GM23338 (cell line): ENCODE data around the gene AKT1S1. TPM values are rescaled to one million over a fixed set of nuclear protein-coding genes. Genes with fewer than 3 reads are reported as not detected.

Source experiments
- ATAC-seq: fragments of 200-7000 bp; cut with Tn5 transposase; 3 replicates; pipeline ENCODE4 v1.9.1; 2020
- DNase-seq: peaks from one replicate; pipeline ENCODE4 v3.0.0-alpha.2; 2015; ENCODE audit warnings: low spot score
- H2AFZ ChIP-seq: fragments of 200-600 bp; sonication (generic); 2 replicates; pipeline ENCODE4 v1.8.0; 2016; ENCODE audit warnings: antibody characterized with exemption, mild to moderate bottlenecking, moderate library complexity
- H3F3A ChIP-seq: fragments of 200-600 bp; sonication (generic); replicated peaks from 2 replicates; pipeline ENCODE4 v1.8.0; 2017; ENCODE audit warnings: antibody characterized with exemption, mixed run types, low read depth
- H3K27ac ChIP-seq: fragments of 200-600 bp; sonication (generic); 2 replicates; pipeline ENCODE4 v1.6.1; 2016; ENCODE audit warnings: low read depth
- H3K27me3 ChIP-seq: fragments of 200-600 bp; sonication (generic); 2 replicates; pipeline ENCODE4 v1.8.0; 2016; ENCODE audit warnings: mild to moderate bottlenecking, mixed run types, moderate library complexity; ENCODE audit not compliant: insufficient read depth
- H3K36me3 ChIP-seq: fragments of 200-600 bp; sonication (generic); 2 replicates; pipeline ENCODE4 v1.8.0; 2016; ENCODE audit warnings: mild to moderate bottlenecking; ENCODE audit not compliant: insufficient read depth
- H3K4me1 ChIP-seq: fragments of 200-600 bp; sonication (generic); 2 replicates; pipeline ENCODE4 v1.8.0; 2016; ENCODE audit warnings: mild to moderate bottlenecking, moderate library complexity; ENCODE audit not compliant: insufficient read depth
- H3K4me2 ChIP-seq: fragments of 200-600 bp; sonication (generic); 2 replicates; pipeline ENCODE4 v1.7.1; 2017; ENCODE audit warnings: mixed run types
- H3K4me3 ChIP-seq: fragments of 200-600 bp; sonication (generic); 2 replicates; pipeline ENCODE4 v1.6.1; 2016; ENCODE audit warnings: mixed run types
- H3K79me2 ChIP-seq: fragments of 200-600 bp; sonication (generic); replicated peaks from 2 replicates; pipeline ENCODE4 v1.8.0; 2017; ENCODE audit warnings: mild to moderate bottlenecking; ENCODE audit not compliant: insufficient read depth
- H3K9me2 ChIP-seq: fragments of 200-600 bp; sonication (generic); 2 replicates; pipeline ENCODE4 v1.8.0; 2017; ENCODE audit not compliant: insufficient read depth
- H4K20me1 ChIP-seq: fragments of 200-600 bp; sonication (generic); replicated peaks from 2 replicates; pipeline ENCODE4 v1.8.0; 2017; ENCODE audit warnings: mild to moderate bottlenecking; ENCODE audit not compliant: insufficient read depth
- H3K27ac Mint-ChIP-seq: 2 replicates; pipeline ENCODE4 v1.8.0; 2020; ENCODE audit warnings: inconsistent platforms, mild to moderate bottlenecking, moderate library complexity, mixed read lengths
- H3K27me3 Mint-ChIP-seq: 3 replicates; pipeline ENCODE4 v1.8.0; 2022; ENCODE audit warnings: low read depth, mild to moderate bottlenecking, moderate library complexity, mixed read lengths, inconsistent platforms; ENCODE audit not compliant: insufficient read depth, poor library complexity
- H3K36me3 Mint-ChIP-seq: 3 replicates; pipeline ENCODE4 v1.8.0; 2021; ENCODE audit warnings: low read depth, mild to moderate bottlenecking, inconsistent platforms, moderate library complexity, mixed read lengths
- H3K4me1 Mint-ChIP-seq: 3 replicates; pipeline ENCODE4 v1.8.0; 2020; ENCODE audit warnings: mild to moderate bottlenecking, inconsistent platforms, mixed read lengths
- H3K4me3 Mint-ChIP-seq: 3 replicates; pipeline ENCODE4 v1.8.0; 2021; ENCODE audit warnings: moderate library complexity, mild to moderate bottlenecking, inconsistent platforms, mixed read lengths
- H3K9me3 Mint-ChIP-seq: 3 replicates; pipeline ENCODE4 v1.8.0; 2020; ENCODE audit warnings: moderate library complexity, mild to moderate bottlenecking, inconsistent platforms, mixed read lengths
- CREB1 ChIP-seq: fragments of 250-450 bp; sonication (Bioruptor Pico); IDR thresholded peaks from 2 replicates; pipeline ENCODE4 v1.5.0; 2020; ENCODE audit warnings: low read depth, mild to moderate bottlenecking, moderate library complexity
- EZH2 ChIP-seq: fragments of 200-600 bp; sonication (generic); IDR thresholded peaks from one replicate; pipeline ENCODE4 v1.8.0; 2017; ENCODE audit warnings: antibody characterized with exemption, mild to moderate bottlenecking, low read depth; ENCODE audit not compliant: unreplicated experiment
- EZH2phosphoT487 ChIP-seq: fragments of 200-600 bp; sonication (generic); IDR thresholded peaks from one replicate; pipeline ENCODE4 v1.8.1; 2018; ENCODE audit warnings: antibody characterized with exemption; ENCODE audit not compliant: unreplicated experiment
- JUNB ChIP-seq: IDR thresholded peaks from one replicate; pipeline ENCODE4 v1.6.1; 2016; ENCODE audit warnings: antibody characterized with exemption; ENCODE audit not compliant: unreplicated experiment
- POLR2AphosphoS5 ChIP-seq: IDR thresholded peaks from 2 replicates; pipeline ENCODE4 v1.6.1; 2016; ENCODE audit warnings: antibody characterized with exemption, low read depth
- STAT1 ChIP-seq: IDR thresholded peaks from one replicate; pipeline ENCODE4 v1.6.1; 2016; ENCODE audit warnings: antibody characterized with exemption; ENCODE audit not compliant: unreplicated experiment
- ZNF114 ChIP-seq: fragments of 250-450 bp; sonication (Bioruptor Pico); IDR thresholded peaks from 2 replicates; pipeline ENCODE4 v1.5.0; 2020; ENCODE audit warnings: mild to moderate bottlenecking, moderate library complexity
- ZNF331 ChIP-seq: fragments of 250-450 bp; sonication (Bioruptor Pico); IDR thresholded peaks from 2 replicates; pipeline ENCODE4 v1.5.0; 2020; ENCODE audit warnings: low read depth, mild to moderate bottlenecking, moderate library complexity
- polyA plus RNA-seq: library from polyadenylated mRNA; unstranded; fragments of >200 nt; fragmentation: Nextera tagmentation; extraction: Ambion mirVana; gene quantifications from 2 replicates; pipeline ENCODE4 v1.2.1, GENCODE V29; 2016
- total RNA-seq: library from RNA; depleted of rRNA; stranded (reverse); fragments of >200 nt; shearing (Covaris generic); gene quantifications from 2 replicates; pipeline ENCODE4 v1.2.3, GENCODE V29; 2014
- TF ChIP-seq, protein P1 (sequence below): fragments of 250-450 bp; sonication (Bioruptor Pico); IDR thresholded peaks from 2 replicates; pipeline ENCODE4 v1.5.0; 2020; ENCODE audit warnings: mild to moderate bottlenecking, moderate library complexity
- TF ChIP-seq, protein P2 (sequence below): IDR thresholded peaks from 2 replicates; pipeline ENCODE4 v1.6.1; 2016; ENCODE audit warnings: antibody characterized with exemption
- TF ChIP-seq, protein P3 (sequence below): IDR thresholded peaks from one replicate; pipeline ENCODE4 v1.6.1; 2018; ENCODE audit warnings: antibody characterized with exemption; ENCODE audit not compliant: unreplicated experiment
- TF ChIP-seq, protein P4 (sequence below), 2 experiments: fragments of 200-600 bp in 1 of 2; sonication (generic) in 1 of 2; conservative IDR thresholded peaks; 2 replicates each; pipeline versions ENCODE4 v1.5.1 to v1.6.1; 2016 to 2017; ENCODE audit warnings: antibody characterized with exemption in 2 of 2, low read depth in 2 of 2, mild to moderate bottlenecking in 2 of 2, moderate library complexity in 1 of 2

Gene AKT1S1
- total and polyA plus RNA-seq, 2 experiments from 2014 or later = 21.5 to 28.6 TPM

DNA sequence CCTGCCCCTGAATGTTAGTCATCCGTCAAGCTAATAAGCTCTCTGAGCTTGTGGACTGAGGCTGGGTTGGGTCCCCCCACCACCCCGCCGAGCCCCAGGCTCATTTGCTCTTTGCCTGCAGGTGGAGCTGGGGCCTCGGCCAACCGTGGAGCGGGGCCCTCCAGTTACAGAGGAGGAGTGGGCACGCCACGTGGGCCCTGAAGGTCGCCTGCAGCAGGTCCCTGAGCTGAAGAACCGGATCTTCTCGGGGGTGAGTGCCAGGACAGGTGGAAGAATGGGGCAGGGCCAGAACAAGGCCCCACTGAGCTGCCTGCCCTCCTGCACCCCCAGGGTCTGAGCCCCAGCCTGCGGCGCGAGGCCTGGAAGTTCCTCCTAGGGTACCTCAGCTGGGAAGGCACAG is 5.5 kb upstream of the AKT1S1 start:
- Mint-ChIP-seq H3K27me3 (peaks cover 10% of the 10 kb centered on the region), H3K4me1 (peaks cover 17% of the 10 kb centered on the region; the same call in 2 of the 3 replicates), H3K9me3 (peaks cover 3% of the 10 kb centered on the region; the same call in 1 of the 3 replicates), H3K27ac (no peak overlapping the region), H3K4me3 (no peak overlapping the region), H3K36me3 (peaks cover 72% of the 10 kb centered on the region)
- Histone ChIP-seq H3K27ac (no peak overlapping the region), H3F3A (peaks cover 25% of the 10 kb centered on the region; the same call in 1 of the 2 replicates), H3K9me2 (no peaks in the 10 kb centered on the region), H4K20me1 (peaks cover 8% of the 10 kb centered on the region), H3K4me3 (no peak overlapping the region), H3K4me1 (peaks cover 9% of the 10 kb centered on the region; the same call in 1 of the 2 replicates), H3K36me3 (peaks cover 39% of the 10 kb centered on the region), H2AFZ (no peak overlapping the region), H3K79me2 (peaks cover 19% of the 10 kb centered on the region), H3K27me3 (no peaks in the 10 kb centered on the region), H3K4me2 (no peak overlapping the region)
- TF ChIP-seq, protein P1, sequence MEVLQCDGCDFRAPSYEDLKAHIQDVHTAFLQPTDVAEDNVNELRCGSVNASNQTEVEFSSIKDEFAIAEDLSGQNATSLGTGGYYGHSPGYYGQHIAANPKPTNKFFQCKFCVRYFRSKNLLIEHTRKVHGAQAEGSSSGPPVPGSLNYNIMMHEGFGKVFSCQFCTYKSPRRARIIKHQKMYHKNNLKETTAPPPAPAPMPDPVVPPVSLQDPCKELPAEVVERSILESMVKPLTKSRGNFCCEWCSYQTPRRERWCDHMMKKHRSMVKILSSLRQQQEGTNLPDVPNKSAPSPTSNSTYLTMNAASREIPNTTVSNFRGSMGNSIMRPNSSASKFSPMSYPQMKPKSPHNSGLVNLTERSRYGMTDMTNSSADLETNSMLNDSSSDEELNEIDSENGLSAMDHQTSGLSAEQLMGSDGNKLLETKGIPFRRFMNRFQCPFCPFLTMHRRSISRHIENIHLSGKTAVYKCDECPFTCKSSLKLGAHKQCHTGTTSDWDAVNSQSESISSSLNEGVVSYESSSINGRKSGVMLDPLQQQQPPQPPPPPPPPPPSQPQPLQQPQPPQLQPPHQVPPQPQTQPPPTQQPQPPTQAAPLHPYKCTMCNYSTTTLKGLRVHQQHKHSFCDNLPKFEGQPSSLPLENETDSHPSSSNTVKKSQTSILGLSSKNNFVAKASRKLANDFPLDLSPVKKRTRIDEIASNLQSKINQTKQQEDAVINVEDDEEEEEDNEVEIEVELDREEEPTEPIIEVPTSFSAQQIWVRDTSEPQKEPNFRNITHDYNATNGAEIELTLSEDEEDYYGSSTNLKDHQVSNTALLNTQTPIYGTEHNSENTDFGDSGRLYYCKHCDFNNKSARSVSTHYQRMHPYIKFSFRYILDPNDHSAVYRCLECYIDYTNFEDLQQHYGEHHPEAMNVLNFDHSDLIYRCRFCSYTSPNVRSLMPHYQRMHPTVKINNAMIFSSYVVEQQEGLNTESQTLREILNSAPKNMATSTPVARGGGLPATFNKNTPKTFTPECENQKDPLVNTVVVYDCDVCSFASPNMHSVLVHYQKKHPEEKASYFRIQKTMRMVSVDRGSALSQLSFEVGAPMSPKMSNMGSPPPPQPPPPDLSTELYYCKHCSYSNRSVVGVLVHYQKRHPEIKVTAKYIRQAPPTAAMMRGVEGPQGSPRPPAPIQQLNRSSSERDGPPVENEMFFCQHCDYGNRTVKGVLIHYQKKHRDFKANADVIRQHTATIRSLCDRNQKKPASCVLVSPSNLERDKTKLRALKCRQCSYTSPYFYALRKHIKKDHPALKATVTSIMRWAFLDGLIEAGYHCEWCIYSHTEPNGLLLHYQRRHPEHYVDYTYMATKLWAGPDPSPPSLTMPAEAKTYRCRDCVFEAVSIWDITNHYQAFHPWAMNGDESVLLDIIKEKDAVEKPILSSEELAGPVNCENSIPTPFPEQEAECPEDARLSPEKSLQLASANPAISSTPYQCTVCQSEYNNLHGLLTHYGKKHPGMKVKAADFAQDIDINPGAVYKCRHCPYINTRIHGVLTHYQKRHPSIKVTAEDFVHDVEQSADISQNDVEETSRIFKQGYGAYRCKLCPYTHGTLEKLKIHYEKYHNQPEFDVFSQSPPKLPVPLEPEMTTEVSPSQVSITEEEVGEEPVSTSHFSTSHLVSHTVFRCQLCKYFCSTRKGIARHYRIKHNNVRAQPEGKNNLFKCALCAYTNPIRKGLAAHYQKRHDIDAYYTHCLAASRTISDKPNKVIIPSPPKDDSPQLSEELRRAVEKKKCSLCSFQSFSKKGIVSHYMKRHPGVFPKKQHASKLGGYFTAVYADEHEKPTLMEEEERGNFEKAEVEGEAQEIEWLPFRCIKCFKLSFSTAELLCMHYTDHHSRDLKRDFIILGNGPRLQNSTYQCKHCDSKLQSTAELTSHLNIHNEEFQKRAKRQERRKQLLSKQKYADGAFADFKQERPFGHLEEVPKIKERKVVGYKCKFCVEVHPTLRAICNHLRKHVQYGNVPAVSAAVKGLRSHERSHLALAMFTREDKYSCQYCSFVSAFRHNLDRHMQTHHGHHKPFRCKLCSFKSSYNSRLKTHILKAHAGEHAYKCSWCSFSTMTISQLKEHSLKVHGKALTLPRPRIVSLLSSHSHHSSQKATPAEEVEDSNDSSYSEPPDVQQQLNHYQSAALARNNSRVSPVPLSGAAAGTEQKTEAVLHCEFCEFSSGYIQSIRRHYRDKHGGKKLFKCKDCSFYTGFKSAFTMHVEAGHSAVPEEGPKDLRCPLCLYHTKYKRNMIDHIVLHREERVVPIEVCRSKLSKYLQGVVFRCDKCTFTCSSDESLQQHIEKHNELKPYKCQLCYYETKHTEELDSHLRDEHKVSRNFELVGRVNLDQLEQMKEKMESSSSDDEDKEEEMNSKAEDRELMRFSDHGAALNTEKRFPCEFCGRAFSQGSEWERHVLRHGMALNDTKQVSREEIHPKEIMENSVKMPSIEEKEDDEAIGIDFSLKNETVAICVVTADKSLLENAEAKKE = no peak
- TF ChIP-seq, protein P2, sequence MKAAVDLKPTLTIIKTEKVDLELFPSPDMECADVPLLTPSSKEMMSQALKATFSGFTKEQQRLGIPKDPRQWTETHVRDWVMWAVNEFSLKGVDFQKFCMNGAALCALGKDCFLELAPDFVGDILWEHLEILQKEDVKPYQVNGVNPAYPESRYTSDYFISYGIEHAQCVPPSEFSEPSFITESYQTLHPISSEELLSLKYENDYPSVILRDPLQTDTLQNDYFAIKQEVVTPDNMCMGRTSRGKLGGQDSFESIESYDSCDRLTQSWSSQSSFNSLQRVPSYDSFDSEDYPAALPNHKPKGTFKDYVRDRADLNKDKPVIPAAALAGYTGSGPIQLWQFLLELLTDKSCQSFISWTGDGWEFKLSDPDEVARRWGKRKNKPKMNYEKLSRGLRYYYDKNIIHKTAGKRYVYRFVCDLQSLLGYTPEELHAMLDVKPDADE = no peak
- TF ChIP-seq EZH2 (no peak), ZNF331 (no peak), POLR2AphosphoS5 (no peak), JUNB (no peak), ZNF114 (CRISPR knock-in tag) (no peak), STAT1 (no peak), CREB1 (CRISPR knock-in tag) (no peak), EZH2phosphoT487 (no peak)
- TF ChIP-seq, protein P3, sequence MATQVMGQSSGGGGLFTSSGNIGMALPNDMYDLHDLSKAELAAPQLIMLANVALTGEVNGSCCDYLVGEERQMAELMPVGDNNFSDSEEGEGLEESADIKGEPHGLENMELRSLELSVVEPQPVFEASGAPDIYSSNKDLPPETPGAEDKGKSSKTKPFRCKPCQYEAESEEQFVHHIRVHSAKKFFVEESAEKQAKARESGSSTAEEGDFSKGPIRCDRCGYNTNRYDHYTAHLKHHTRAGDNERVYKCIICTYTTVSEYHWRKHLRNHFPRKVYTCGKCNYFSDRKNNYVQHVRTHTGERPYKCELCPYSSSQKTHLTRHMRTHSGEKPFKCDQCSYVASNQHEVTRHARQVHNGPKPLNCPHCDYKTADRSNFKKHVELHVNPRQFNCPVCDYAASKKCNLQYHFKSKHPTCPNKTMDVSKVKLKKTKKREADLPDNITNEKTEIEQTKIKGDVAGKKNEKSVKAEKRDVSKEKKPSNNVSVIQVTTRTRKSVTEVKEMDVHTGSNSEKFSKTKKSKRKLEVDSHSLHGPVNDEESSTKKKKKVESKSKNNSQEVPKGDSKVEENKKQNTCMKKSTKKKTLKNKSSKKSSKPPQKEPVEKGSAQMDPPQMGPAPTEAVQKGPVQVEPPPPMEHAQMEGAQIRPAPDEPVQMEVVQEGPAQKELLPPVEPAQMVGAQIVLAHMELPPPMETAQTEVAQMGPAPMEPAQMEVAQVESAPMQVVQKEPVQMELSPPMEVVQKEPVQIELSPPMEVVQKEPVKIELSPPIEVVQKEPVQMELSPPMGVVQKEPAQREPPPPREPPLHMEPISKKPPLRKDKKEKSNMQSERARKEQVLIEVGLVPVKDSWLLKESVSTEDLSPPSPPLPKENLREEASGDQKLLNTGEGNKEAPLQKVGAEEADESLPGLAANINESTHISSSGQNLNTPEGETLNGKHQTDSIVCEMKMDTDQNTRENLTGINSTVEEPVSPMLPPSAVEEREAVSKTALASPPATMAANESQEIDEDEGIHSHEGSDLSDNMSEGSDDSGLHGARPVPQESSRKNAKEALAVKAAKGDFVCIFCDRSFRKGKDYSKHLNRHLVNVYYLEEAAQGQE = no peak
- TF ChIP-seq, protein P4, sequence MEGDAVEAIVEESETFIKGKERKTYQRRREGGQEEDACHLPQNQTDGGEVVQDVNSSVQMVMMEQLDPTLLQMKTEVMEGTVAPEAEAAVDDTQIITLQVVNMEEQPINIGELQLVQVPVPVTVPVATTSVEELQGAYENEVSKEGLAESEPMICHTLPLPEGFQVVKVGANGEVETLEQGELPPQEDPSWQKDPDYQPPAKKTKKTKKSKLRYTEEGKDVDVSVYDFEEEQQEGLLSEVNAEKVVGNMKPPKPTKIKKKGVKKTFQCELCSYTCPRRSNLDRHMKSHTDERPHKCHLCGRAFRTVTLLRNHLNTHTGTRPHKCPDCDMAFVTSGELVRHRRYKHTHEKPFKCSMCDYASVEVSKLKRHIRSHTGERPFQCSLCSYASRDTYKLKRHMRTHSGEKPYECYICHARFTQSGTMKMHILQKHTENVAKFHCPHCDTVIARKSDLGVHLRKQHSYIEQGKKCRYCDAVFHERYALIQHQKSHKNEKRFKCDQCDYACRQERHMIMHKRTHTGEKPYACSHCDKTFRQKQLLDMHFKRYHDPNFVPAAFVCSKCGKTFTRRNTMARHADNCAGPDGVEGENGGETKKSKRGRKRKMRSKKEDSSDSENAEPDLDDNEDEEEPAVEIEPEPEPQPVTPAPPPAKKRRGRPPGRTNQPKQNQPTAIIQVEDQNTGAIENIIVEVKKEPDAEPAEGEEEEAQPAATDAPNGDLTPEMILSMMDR (conservative IDR thresholded peaks at IDR 0.05; ENCODE audit: low read depth in 2 of 2) = no peak
- no peak for ATAC-seq
- no peak for DNase-seq
